ENCODE measurements around the gene DNAJC13.
"Not testable (repeated sequence)": the region's sequence is repeated elsewhere in the genome, so short reads cannot be mapped to it uniquely, and the experiment has no call there.

DNAJC13 gene

GRCh38 chr3:132545471-132545870 is 128.2 kb downstream of the DNAJC13 start:
- no peak for DNase-seq

GRCh38 chr3:132549169-132549568 is 131.9 kb downstream of the DNAJC13 start:
- DNase-seq: no peak

GRCh38 chr3:132549890-132550578 is 132.7 kb downstream of the DNAJC13 start:
- DNase-seq: no peak

GRCh38 chr3:132550579-132551305 is 133.4 kb downstream of the DNAJC13 start:
- no peak for DNase-seq

GRCh38 chr3:132553826-132554225 is 136.5 kb downstream of the DNAJC13 start:
- no peak for DNase-seq

- no peak for DNase-seq
These were observed 137.1 kb downstream of the DNAJC13 start for GRCh38 chr3:132554437-132554836.

- DNase-seq: no peak
These were observed 138.2 kb downstream of the DNAJC13 start for GRCh38 chr3:132555306-132556035.

- DNase-seq: not testable (repeated sequence)
These were observed 138.7 kb downstream of the DNAJC13 start for GRCh38 chr3:132556036-132556386.

GRCh38 chr3:132556508-132557159 is 139.3 kb downstream of the DNAJC13 start:
- no peak for DNase-seq

GRCh38 chr3:132561003-132561402 is 143.7 kb downstream of the DNAJC13 start:
- no peak for DNase-seq

- DNase-seq: no peak
These were observed 146.2 kb downstream of the DNAJC13 start for GRCh38 chr3:132563420-132564069.

GRCh38 chr3:132564070-132564465 is 146.8 kb downstream of the DNAJC13 start:
- no peak for DNase-seq

GRCh38 chr3:132568422-132568821 is 151.1 kb downstream of the DNAJC13 start:
- DNase-seq: no peak

- no peak for DNase-seq
These were observed 151.9 kb downstream of the DNAJC13 start for GRCh38 chr3:132569153-132569552.

- no peak for DNase-seq
These were observed 152.3 kb downstream of the DNAJC13 start for GRCh38 chr3:132569580-132569979.

- no peak for DNase-seq
These were observed 152.7 kb downstream of the DNAJC13 start for GRCh38 chr3:132570016-132570415.

- no peak for DNase-seq
These were observed 156.5 kb downstream of the DNAJC13 start for GRCh38 chr3:132573797-132574211.

GRCh38 chr3:132587401-132587800 is 170.1 kb downstream of the DNAJC13 start:
- no peak for DNase-seq
